ENCODE data around the gene TNC.

TNC gene

GRCh38 chr9:115098226-115098965 is 19.6 kb downstream of the TNC start:
- no peak for DNase-seq

- DNase-seq, result no peak
These were observed 24.4 kb downstream of the TNC start for GRCh38 chr9:115093520-115093919.

GRCh38 chr9:115090486-115090885 is 27.5 kb downstream of the TNC start:
- no peak for DNase-seq

GRCh38 chr9:115088860-115089259 is 29.1 kb downstream of the TNC start:
- DNase-seq, result no peak

- DNase-seq, result no peak
These were observed 31.1 kb downstream of the TNC start for GRCh38 chr9:115086886-115087285.

- DNase-seq, result no peak
These were observed 31.5 kb downstream of the TNC start for GRCh38 chr9:115086461-115086860.

GRCh38 chr9:115085773-115086377 is 32.1 kb downstream of the TNC start:
- no peak for DNase-seq

- no peak for DNase-seq
These were observed 33.2 kb downstream of the TNC start for GRCh38 chr9:115084709-115085108.

GRCh38 chr9:115084157-115084556 is 33.8 kb downstream of the TNC start:
- no peak for DNase-seq

GRCh38 chr9:115080242-115080641 is 37.7 kb downstream of the TNC start:
- no peak for DNase-seq

GRCh38 chr9:115079156-115079555 is 38.8 kb downstream of the TNC start:
- no peak for DNase-seq

- no peak for DNase-seq
These were observed 44.5 kb downstream of the TNC start for GRCh38 chr9:115073456-115073855.

- DNase-seq, result no peak
These were observed 46.8 kb downstream of the TNC start for GRCh38 chr9:115071176-115071575.

GRCh38 chr9:115069771-115070170 is 48.2 kb downstream of the TNC start:
- no peak for DNase-seq

GRCh38 chr9:115069302-115069701 is 48.7 kb downstream of the TNC start:
- no peak for DNase-seq

GRCh38 chr9:115068031-115068430 is 49.9 kb downstream of the TNC start:
- no peak for DNase-seq

- DNase-seq, result peak; percentile 53
These were observed 54.7 kb downstream of the TNC start for GRCh38 chr9:115063058-115063845.

GRCh38 chr9:115058684-115059315 is 59.2 kb downstream of the TNC start:
- peak; percentile 74 for DNase-seq

- peak; percentile 20 for DNase-seq
These were observed 59.8 kb downstream of the TNC start for GRCh38 chr9:115058175-115058574.

GRCh38 chr9:115057559-115057958 is 60.4 kb downstream of the TNC start:
- peak; percentile 80 for DNase-seq

- no peak for DNase-seq
These were observed 67.9 kb downstream of the TNC start for GRCh38 chr9:115050002-115050490.

- DNase-seq, result no peak
These were observed 71.1 kb downstream of the TNC start for GRCh38 chr9:115046824-115047223.

- no peak for DNase-seq
These were observed 71.8 kb downstream of the TNC start for GRCh38 chr9:115046199-115046598.

Measured in EL (cell line).